A549 treated with AZD2906 at 1 μM for 4 hours (cell line): ENCODE data around the gene TGFBR3. TPM values are rescaled to one million over a fixed set of nuclear protein-coding genes. Genes with fewer than 3 reads are reported as not detected.

Experiments
- total RNA-seq: library from RNA; stranded (reverse); fragments of 200-300 nt; extraction: Qiagen RNA extraction; gene quantifications from 5 replicates; pipeline ENCODE4 v1.2.3, GENCODE V29; 2022

TGFBR3 gene
- 6.5 to 10.2 TPM (median 7.8 TPM) in 5 replicates for total RNA-seq

GRCh38 chr1:91885716-91886506 lies at the start of gene TGFBR3:
TGFBR3 (minus strand) TSS chr1:91886151; CDS start chr1:91861531, 24,620 bp downstream.

Other genes starting within 250 kb of the TGFBR3 start
- gene BRDT, start 63.2 kb upstream of the TGFBR3 start, total RNA-seq: not detected in 5 replicates
- gene EPHX4, start 143.8 kb upstream of the TGFBR3 start, total RNA-seq: 0.56 to 0.85 TPM (median 0.64 TPM) in 5 replicates
- not detected in 5 replicates for gene SETSIP, start 189.3 kb upstream of the TGFBR3 start, total RNA-seq
- 0.36 to 0.86 TPM (median 0.49 TPM) in 5 replicates for gene BTBD8, start 194.2 kb upstream of the TGFBR3 start, total RNA-seq